Bronchial epithelial cell (primary cell): ENCODE data around the gene KRTAP10-12. TPM values are rescaled to one million over a fixed set of nuclear protein-coding genes. Genes with fewer than 3 reads are reported as not detected.

Experiments used
- DNase-seq: peaks from one replicate; pipeline ENCODE4 v3.0.0-alpha.2; 2010; ENCODE audit warnings: low read depth
- FAIRE-seq: peaks from 2 replicates; lab custom pipeline; 2011; peaks lifted over from hg19 to GRCh38; lab: Jason Lieb, UNC
- H3K27me3 ChIP-seq: 2 replicates; pipeline ENCODE4 v1.5.1; 2011; ENCODE audit warnings: low read length; ENCODE audit not compliant: control insufficient read depth, insufficient read depth
- H3K36me3 ChIP-seq: 2 replicates; pipeline ENCODE4 v1.5.1; 2011; ENCODE audit warnings: low read length; ENCODE audit not compliant: control insufficient read depth, insufficient read depth
- H3K4me3 ChIP-seq: 2 replicates; pipeline ENCODE4 v1.5.1; 2011; ENCODE audit warnings: mild to moderate bottlenecking, low read depth, low read length, control low read depth
- CTCF ChIP-seq: IDR thresholded peaks from 2 replicates; pipeline ENCODE4 v1.5.1; 2011; ENCODE audit warnings: mild to moderate bottlenecking, moderate library complexity, low read length, control low read depth, inconsistent platforms; ENCODE audit not compliant: insufficient read depth, severe bottlenecking
- total RNA-seq: library from RNA; depleted of rRNA; stranded (reverse); fragments of >200 nt; gene quantifications from 2 replicates; pipeline ENCODE4 v1.2.1, GENCODE V29; 2014

KRTAP10-12 gene
- total RNA-seq, 1 donor from 2014 or later = not detected

- peaks cover 43% of the 10 kb centered on the region for H3K27me3 ChIP-seq
- FAIRE-seq (no peak), DNase-seq (peak; percentile 23)
- H3K4me3 ChIP-seq = no peak overlapping the region
- no peaks in the 10 kb centered on the region for H3K36me3 ChIP-seq
- TF ChIP-seq CTCF = no peak
Measured at GRCh38 chr21:44710756-44711326, 13.9 kb downstream of the KRTAP10-12 start.

GRCh38 chr21:44711327-44712202 is 14.6 kb downstream of the KRTAP10-12 start, which contains the start of gene TSPEAR:
TSS of gene TSPEAR (minus strand) at chr21:44711572. CDS start at chr21:44711514, 58 bp downstream.
- TF ChIP-seq CTCF = no peak
- no peak for FAIRE-seq
- DNase-seq = no peak
- H3K4me3 ChIP-seq = no peak within 1 kb of the TSS
- H3K36me3 ChIP-seq = no peaks in the 10 kb centered on the region
- peaks cover 40% of the 10 kb centered on the region for H3K27me3 ChIP-seq

GRCh38 chr21:44712203-44713028 is 15.4 kb downstream of the KRTAP10-12 start:
- no peak for TF ChIP-seq CTCF
- DNase-seq = no peak
- Histone ChIP-seq H3K36me3 (no peaks in the 10 kb centered on the region), H3K4me3 (no peak overlapping the region), H3K27me3 (peaks cover 35% of the 10 kb centered on the region)
- no peak for FAIRE-seq

GRCh38 chr21:44713130-44713529 is 16.2 kb downstream of the KRTAP10-12 start:
- FAIRE-seq (no peak), DNase-seq (no peak)
- Histone ChIP-seq H3K4me3 (no peak overlapping the region), H3K27me3 (peaks cover 30% of the 10 kb centered on the region), H3K36me3 (no peaks in the 10 kb centered on the region)
- no peak for TF ChIP-seq CTCF

- no peaks in the 10 kb centered on the region for H3K36me3 ChIP-seq
- peaks cover 26% of the 10 kb centered on the region for H3K27me3 ChIP-seq
- TF ChIP-seq CTCF = no peak
- no peak for FAIRE-seq
- H3K4me3 ChIP-seq = no peak overlapping the region
- no peak for DNase-seq
Measured at GRCh38 chr21:44713846-44714245, 16.9 kb downstream of the KRTAP10-12 start.
